ENCODE results near the gene BPIFB3. TPM values are rescaled to one million over a fixed set of nuclear protein-coding genes. Genes with fewer than 3 reads are reported as not detected.
A peak's percentile ranks its signal among the peaks of the same experiment; 100 is the strongest.

BPIFB3 gene
- total and polyA plus RNA-seq, 12 donors, result not detected

DNA sequence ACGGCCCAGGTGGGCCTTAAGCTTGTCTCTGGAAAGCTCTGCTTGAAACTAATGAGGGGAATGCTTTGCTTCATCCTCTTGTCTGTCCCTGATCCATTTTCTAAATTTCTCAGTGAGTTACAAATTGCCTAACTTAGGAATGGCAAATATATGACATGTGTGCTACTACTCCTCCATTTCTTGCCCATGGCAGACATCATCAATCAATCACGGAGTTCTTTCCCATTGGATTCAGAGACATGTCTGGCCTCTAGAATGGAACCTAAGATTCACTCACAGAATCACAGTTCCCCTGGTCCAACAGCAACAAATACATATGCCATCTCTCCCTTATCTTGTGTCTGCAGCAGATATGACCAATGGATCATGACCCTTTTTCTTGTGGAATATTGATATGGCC lies 19.1 kb downstream of the BPIFB3 start:
- no peak for TF ChIP-seq POLR2A (IDR thresholded peaks at IDR 0.05)
- TF ChIP-seq, protein P1, sequence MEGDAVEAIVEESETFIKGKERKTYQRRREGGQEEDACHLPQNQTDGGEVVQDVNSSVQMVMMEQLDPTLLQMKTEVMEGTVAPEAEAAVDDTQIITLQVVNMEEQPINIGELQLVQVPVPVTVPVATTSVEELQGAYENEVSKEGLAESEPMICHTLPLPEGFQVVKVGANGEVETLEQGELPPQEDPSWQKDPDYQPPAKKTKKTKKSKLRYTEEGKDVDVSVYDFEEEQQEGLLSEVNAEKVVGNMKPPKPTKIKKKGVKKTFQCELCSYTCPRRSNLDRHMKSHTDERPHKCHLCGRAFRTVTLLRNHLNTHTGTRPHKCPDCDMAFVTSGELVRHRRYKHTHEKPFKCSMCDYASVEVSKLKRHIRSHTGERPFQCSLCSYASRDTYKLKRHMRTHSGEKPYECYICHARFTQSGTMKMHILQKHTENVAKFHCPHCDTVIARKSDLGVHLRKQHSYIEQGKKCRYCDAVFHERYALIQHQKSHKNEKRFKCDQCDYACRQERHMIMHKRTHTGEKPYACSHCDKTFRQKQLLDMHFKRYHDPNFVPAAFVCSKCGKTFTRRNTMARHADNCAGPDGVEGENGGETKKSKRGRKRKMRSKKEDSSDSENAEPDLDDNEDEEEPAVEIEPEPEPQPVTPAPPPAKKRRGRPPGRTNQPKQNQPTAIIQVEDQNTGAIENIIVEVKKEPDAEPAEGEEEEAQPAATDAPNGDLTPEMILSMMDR (IDR thresholded peaks at IDR 0.05), result no peak
- Histone ChIP-seq H3K9me3 (replicated peaks in 1 of 3) (no peaks in the 10 kb centered on the region), H3K27me3 (peaks cover 6% of the 10 kb centered on the region), H3K4me3 (no peak overlapping the region), H3K27ac (no peak overlapping the region), H3K4me1 (replicated peaks in 1 of 2) (no peaks in the 10 kb centered on the region), H3K36me3 (replicated peaks in 1 of 2) (no peaks in the 10 kb centered on the region)
- 65 to 77% (median 73%) methylated on average over 2 of the region's 2 CpGs for WGBS, 4 donors
- intact Hi-C loops (cut with DNase I), result no loop called here
- DNase-seq, result no peak

GRCh38 chr20:33074675-33075074 lies 21.0 kb downstream of the BPIFB3 start:
- no peak overlapping the region for H3K27ac ChIP-seq
- WGBS, 4 donors, result 55 to 69% (median 61%) methylated on average over 2 of the region's 2 CpGs
- no peaks in the 10 kb centered on the region for H3K36me3 ChIP-seq (replicated peaks in 1 of 2)
- intact Hi-C loops (cut with DNase I), result no loop called here
- no peak for TF ChIP-seq POLR2A (IDR thresholded peaks at IDR 0.05)
- TF ChIP-seq, protein P1 (IDR thresholded peaks at IDR 0.05), result no peak
- H3K27me3 ChIP-seq, result peaks cover 7% of the 10 kb centered on the region
- H3K4me3 ChIP-seq, result no peak overlapping the region
- DNase-seq, result no peak
- H3K4me1 ChIP-seq (replicated peaks in 1 of 2), result no peaks in the 10 kb centered on the region
- H3K9me3 ChIP-seq (replicated peaks in 1 of 3), result no peaks in the 10 kb centered on the region

- no peak for DNase-seq
- Histone ChIP-seq H3K4me3 (no peak overlapping the region), H3K36me3 (replicated peaks in 1 of 2) (no peaks in the 10 kb centered on the region), H3K27me3 (peaks cover 7% of the 10 kb centered on the region), H3K4me1 (replicated peaks in 1 of 2) (no peaks in the 10 kb centered on the region), H3K9me3 (replicated peaks in 1 of 3) (no peaks in the 10 kb centered on the region), H3K27ac (no peak overlapping the region)
- intact Hi-C loops (cut with DNase I), result no loop called here
- 37 to 50% (median 44%) methylated on average over 6 of the region's 6 CpGs for WGBS, 4 donors
- TF ChIP-seq, protein P1 (IDR thresholded peaks at IDR 0.05), result no peak
- no peak for TF ChIP-seq POLR2A (IDR thresholded peaks at IDR 0.05)
Measured at GRCh38 chr20:33075281-33075680, 21.6 kb downstream of the BPIFB3 start.

GRCh38 chr20:33076662-33077372 lies 23.1 kb downstream of the BPIFB3 start:
- H3K36me3 ChIP-seq (replicated peaks in 1 of 2), result no peaks in the 10 kb centered on the region
- WGBS, 4 donors, result 63 to 76% (median 66%) methylated on average over 6 of the region's 6 CpGs
- TF ChIP-seq POLR2A (IDR thresholded peaks at IDR 0.05), result no peak
- TF ChIP-seq, protein P1 (IDR thresholded peaks at IDR 0.05), result peak in 2 of 6 experiments; percentile 10 to 25
- H3K4me1 ChIP-seq (replicated peaks in 1 of 2), result no peaks in the 10 kb centered on the region
- intact Hi-C loops (cut with DNase I), result no loop called here
- no peak overlapping the region for H3K27ac ChIP-seq
- peaks cover 4% of the 10 kb centered on the region for H3K27me3 ChIP-seq
- H3K4me3 ChIP-seq, result no peak overlapping the region
- H3K9me3 ChIP-seq (replicated peaks in 1 of 3), result no peaks in the 10 kb centered on the region
- no peak for DNase-seq

Measured in adrenal gland (tissue), 12 donors.